Body of pancreas (tissue), 4 donors: ENCODE data around the gene PTPRN2. TPM values are rescaled to one million over a fixed set of nuclear protein-coding genes. Genes with fewer than 3 reads are reported as not detected.

Source experiments
- ATAC-seq: fragments of 150-250 bp; one replicate; pipeline ENCODE4 v1.9.1; 2016
- DNase-seq, 4 donors: peaks; one replicate each; pipeline ENCODE4 v3.0.0-alpha.2; 2019
- H3K27ac ChIP-seq, 4 donors: fragments of 200-600 bp; sonication (generic); 1 replicate in 3 of 4; 2 replicates in 1 of 4; pipeline versions ENCODE4 v1.5.1 to v1.6.1; 2016 to 2019; ENCODE audit warnings: mild to moderate bottlenecking in 1 of 4, mixed read lengths in 1 of 4, moderate library complexity in 1 of 4
- H3K27me3 ChIP-seq, 2 donors: fragments of 200-600 bp; sonication (generic); one replicate each; pipeline ENCODE4 v1.6.0; 2016; ENCODE audit warnings: mild to moderate bottlenecking in 1 of 2
- H3K36me3 ChIP-seq, 2 donors: fragments of 200-600 bp; sonication (generic); replicated peaks in 1 of 2; 2 replicates each; pipeline ENCODE4 v1.5.1; 2016; ENCODE audit warnings: low read depth in 2 of 2; ENCODE audit not compliant: insufficient read depth in 1 of 2
- H3K4me1 ChIP-seq: fragments of 200-600 bp; sonication (generic); one replicate; pipeline ENCODE4 v1.6.0; 2016
- H3K4me3 ChIP-seq, 2 donors: fragments of 200-600 bp; sonication (generic); 1 replicate in 1 of 2; 2 replicates in 1 of 2; pipeline ENCODE4 v1.5.1; 2016 to 2019
- H3K9me3 ChIP-seq, 3 donors: fragments of 200-600 bp; sonication (generic); 1 replicate in 2 of 3; 2 replicates in 1 of 3; pipeline ENCODE4 v1.5.1; 2016
- POLR2A ChIP-seq, 3 donors: fragments of 450-650 bp; IDR thresholded peaks; one replicate each; pipeline ENCODE4 v1.6.1; 2016; ENCODE audit warnings: antibody characterized with exemption in 3 of 3, mild to moderate bottlenecking in 2 of 3
- WGBS, 2 donors: methylation state at CpG; one replicate each; pipeline ENCODE4 v1.1.5; 2017; 5-methylcytosine and 5-hydroxymethylcytosine counted together
- intact Hi-C: fragments of 100-400 bp; cut with DNase I; formaldehyde crosslinking; loops from one replicate; pipeline ENCODE4 v1.15.1; 2023
- total RNA-seq, 2 donors: library from RNA; depleted of rRNA; stranded (reverse); fragments of >200 nt; gene quantifications; one replicate each; pipeline ENCODE4 v1.1.0, GENCODE V29; 2016
- TF ChIP-seq, protein P1 (sequence below), 7 experiments: fragments of 450-650 bp in 4 of 7; fragments of 200-600 bp in 3 of 7; sonication (generic) in 3 of 7; IDR thresholded peaks; one replicate each; pipeline ENCODE4 v1.5.1; 2016 to 2019; ENCODE audit warnings: antibody characterized with exemption in 7 of 7

The PTPRN2 gene
- total RNA-seq, 2 donors from 2014 or later: 31.6 to 76.1 TPM

DNA sequence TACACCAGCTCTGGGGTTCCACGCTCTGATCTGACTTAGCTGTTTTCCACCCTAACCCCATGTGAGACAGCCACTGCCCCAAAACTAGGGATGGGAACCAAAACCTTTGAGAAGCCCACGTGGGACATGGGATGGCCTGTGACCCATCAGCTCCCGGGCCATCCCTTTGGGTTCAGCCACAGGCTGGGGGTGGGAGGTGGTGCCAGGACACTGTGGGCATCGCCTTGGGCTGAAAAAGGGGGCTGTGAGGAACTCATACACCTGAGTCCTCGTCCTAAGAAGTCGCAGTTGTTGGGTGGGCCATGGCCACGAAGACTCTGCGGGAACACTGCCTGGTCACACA is 871.7 kb downstream of the PTPRN2 start:
- 78 to 79% methylated on average over 7 to 8 of the region's 8 CpGs for WGBS, 2 donors
- Histone ChIP-seq H3K4me3 (no peak overlapping the region), H3K27ac (no peak overlapping the region), H3K9me3 (no peaks in the 10 kb centered on the region), H3K36me3 (no peaks in the 10 kb centered on the region), H3K4me1 (no peaks in the 10 kb centered on the region), H3K27me3 (no peaks in the 10 kb centered on the region)
- DNase-seq (no peak), ATAC-seq (no peak)
- intact Hi-C loops: no loop called here
- no peak for TF ChIP-seq POLR2A (IDR thresholded peaks at IDR 0.05)
- TF ChIP-seq, protein P1, sequence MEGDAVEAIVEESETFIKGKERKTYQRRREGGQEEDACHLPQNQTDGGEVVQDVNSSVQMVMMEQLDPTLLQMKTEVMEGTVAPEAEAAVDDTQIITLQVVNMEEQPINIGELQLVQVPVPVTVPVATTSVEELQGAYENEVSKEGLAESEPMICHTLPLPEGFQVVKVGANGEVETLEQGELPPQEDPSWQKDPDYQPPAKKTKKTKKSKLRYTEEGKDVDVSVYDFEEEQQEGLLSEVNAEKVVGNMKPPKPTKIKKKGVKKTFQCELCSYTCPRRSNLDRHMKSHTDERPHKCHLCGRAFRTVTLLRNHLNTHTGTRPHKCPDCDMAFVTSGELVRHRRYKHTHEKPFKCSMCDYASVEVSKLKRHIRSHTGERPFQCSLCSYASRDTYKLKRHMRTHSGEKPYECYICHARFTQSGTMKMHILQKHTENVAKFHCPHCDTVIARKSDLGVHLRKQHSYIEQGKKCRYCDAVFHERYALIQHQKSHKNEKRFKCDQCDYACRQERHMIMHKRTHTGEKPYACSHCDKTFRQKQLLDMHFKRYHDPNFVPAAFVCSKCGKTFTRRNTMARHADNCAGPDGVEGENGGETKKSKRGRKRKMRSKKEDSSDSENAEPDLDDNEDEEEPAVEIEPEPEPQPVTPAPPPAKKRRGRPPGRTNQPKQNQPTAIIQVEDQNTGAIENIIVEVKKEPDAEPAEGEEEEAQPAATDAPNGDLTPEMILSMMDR (IDR thresholded peaks at IDR 0.05): no peak

DNA sequence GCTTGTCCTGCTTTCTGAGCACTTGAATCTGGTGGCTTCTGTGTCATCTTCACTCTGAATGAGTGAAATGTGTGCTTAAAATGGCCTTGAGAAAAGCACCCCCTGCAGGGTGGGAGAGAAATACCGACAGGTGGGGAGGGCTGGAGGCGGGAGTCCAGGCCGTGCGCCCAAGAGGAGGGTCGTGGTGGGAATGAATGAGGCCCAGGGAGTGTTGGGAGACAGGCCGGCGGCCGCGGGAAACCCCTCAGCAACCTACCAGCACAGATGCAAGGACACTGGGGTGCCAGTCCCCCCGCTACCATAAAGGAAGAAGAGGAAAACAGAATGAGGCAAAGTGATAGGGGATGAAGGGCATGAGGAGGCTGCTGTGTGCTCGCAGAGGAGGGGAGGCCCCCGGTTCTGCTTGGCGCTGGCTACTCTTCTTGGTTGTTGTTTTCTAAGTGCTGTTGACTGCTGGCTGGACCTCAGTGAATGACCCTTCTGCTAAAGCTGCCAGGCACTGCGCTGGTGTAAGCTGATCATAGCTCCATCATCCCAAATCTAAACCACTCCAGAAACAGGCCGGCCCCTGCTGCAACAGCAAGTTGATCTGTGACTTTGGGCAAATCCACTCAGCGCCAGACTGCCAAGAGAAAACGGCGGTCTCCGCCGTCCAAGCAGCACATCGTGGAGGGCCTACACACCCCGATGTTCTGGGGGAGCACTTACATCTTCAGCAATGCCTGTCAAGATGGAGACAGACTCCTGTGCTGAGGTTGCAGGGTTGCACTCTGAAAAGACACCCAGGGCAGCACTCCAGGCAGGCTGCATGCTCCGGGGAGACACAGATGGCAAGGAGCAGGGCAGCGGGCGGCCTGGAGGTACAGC is 872.3 kb downstream of the PTPRN2 start:
- Histone ChIP-seq H3K27ac (no peak overlapping the region), H3K4me3 (no peak overlapping the region), H3K4me1 (no peaks in the 10 kb centered on the region), H3K36me3 (no peaks in the 10 kb centered on the region), H3K9me3 (no peaks in the 10 kb centered on the region), H3K27me3 (no peaks in the 10 kb centered on the region)
- TF ChIP-seq, protein P1 (IDR thresholded peaks at IDR 0.05): no peak
- no peak for TF ChIP-seq POLR2A (IDR thresholded peaks at IDR 0.05)
- no peak for DNase-seq
- no peak for ATAC-seq
- WGBS, 2 donors: 81 to 82% methylated on average over 22 to 25 of the region's 25 CpGs
- intact Hi-C loops: no loop called here

DNA sequence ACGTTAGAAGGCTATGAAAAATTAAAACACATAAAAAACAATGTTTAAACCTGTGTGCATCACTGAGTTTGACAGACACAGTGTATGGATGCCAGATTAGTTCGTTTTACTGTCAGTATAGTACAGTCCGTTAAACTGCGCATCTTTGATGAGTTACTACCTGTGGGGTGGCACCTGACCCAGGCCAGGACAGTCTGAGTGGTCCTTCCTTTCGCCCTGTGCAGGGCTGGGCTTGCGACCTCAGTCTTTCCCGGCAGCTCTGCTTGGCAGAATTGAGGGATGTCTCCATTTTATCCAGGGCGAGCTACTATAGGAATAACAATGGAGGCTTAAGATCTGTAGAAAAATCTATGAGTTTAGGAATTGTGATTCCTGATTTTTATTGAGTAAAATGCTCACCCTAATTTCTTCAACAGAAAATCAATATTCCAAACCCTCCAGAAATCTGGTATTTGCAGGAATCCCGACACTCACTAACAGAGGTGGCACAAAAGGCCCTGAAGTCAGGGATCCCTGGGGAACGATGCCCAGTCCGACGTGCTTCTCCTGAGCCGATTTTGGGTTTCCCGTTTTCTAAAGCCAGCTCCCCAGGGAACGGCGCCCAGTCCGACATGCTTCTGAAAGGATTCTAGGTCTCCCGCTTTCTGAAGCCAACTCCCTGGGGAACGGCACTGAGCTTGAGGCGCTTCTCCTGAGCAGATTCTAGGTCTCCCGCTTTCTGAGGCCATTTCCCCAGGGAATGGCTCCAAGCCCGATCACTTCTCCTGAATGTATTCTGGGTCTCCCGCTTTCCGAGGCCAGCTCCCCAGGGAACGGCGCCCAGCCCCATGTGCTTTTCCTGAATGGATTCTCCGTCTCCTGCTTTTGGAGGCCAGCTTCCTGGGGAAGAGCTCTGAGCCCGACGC is 873.2 kb downstream of the PTPRN2 start:
- Histone ChIP-seq H3K27ac (no peak overlapping the region), H3K9me3 (no peaks in the 10 kb centered on the region), H3K36me3 (no peaks in the 10 kb centered on the region), H3K4me3 (no peak overlapping the region), H3K27me3 (no peaks in the 10 kb centered on the region), H3K4me1 (no peaks in the 10 kb centered on the region)
- TF ChIP-seq, protein P1 (IDR thresholded peaks at IDR 0.05): no peak
- TF ChIP-seq POLR2A (IDR thresholded peaks at IDR 0.05): no peak
- WGBS, 2 donors: 91 to 92% methylated on average over 29 of the region's 29 CpGs
- intact Hi-C loops: no loop called here
- ATAC-seq (no peak), DNase-seq (no peak)

DNA sequence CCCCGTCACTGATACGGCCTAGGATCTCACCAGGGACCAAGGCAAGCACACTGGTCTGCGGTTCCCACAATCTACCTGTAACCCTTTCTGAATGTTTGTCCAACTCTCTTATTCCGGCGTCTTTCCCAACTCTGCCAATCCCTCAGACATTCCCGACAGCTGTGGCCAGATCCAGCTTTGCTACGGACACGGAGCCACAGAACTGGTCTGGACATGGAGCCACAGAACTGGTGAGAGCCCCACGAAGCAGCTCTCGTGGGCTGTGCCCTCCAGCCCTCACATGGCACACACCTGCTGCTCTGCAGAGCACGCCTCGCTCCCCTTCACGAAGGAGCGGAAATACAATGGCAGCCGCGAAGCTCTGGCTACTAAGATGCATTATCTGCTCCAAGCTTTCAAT is 874.0 kb downstream of the PTPRN2 start:
- Histone ChIP-seq H3K27me3 (no peaks in the 10 kb centered on the region), H3K9me3 (no peaks in the 10 kb centered on the region), H3K27ac (no peak overlapping the region), H3K4me1 (no peaks in the 10 kb centered on the region), H3K4me3 (no peak overlapping the region), H3K36me3 (no peaks in the 10 kb centered on the region)
- intact Hi-C loops: no loop called here
- 87 to 92% methylated on average over 16 of the region's 16 CpGs for WGBS, 2 donors
- DNase-seq (no peak), ATAC-seq (no peak)
- TF ChIP-seq, protein P1 (IDR thresholded peaks at IDR 0.05): no peak
- no peak for TF ChIP-seq POLR2A (IDR thresholded peaks at IDR 0.05)
